CD14-positive monocyte (primary cell): ENCODE measurements around the gene MGLL. TPM values are rescaled to one million over a fixed set of nuclear protein-coding genes. Genes with fewer than 3 reads are reported as not detected.

Experiments
- DNase-seq, 3 donors: peaks; one replicate each; pipeline ENCODE4 v3.0.0-alpha.2; 2011 to 2022
- H2AFZ ChIP-seq: 2 replicates; pipeline ENCODE4 v1.6.0; 2012; ENCODE audit warnings: mild to moderate bottlenecking, low read depth, low read length, inconsistent platforms; ENCODE audit not compliant: insufficient read depth, poor library complexity, severe bottlenecking
- H3K27ac ChIP-seq, 2 donors: 1 replicate in 1 of 2; 2 replicates in 1 of 2; pipeline ENCODE4 v1.5.1; 2012 to 2013; ENCODE audit warnings: low read length in 2 of 2, control low read depth in 1 of 2, inconsistent platforms in 1 of 2, low read depth in 1 of 2, mild to moderate bottlenecking in 1 of 2
- H3K27me3 ChIP-seq, 2 donors: one replicate each; pipeline versions ENCODE4 v1.6.0 to v1.6.1; 2011 to 2013; ENCODE audit warnings: low read length in 2 of 2; ENCODE audit not compliant: control insufficient read depth in 2 of 2, insufficient read depth in 2 of 2
- H3K36me3 ChIP-seq, 2 donors: replicated peaks in 1 of 2; 1 replicate in 1 of 2; 2 replicates in 1 of 2; pipeline versions ENCODE4 v1.5.1 to v1.6.1; 2012 to 2013; ENCODE audit warnings: low read length in 2 of 2, control low read depth in 1 of 2, inconsistent platforms in 1 of 2, mild to moderate bottlenecking in 1 of 2; ENCODE audit not compliant: insufficient read depth in 2 of 2, control insufficient read depth in 1 of 2
- H3K4me1 ChIP-seq, 2 donors: 1 replicate in 1 of 2; 2 replicates in 1 of 2; pipeline versions ENCODE4 v1.5.1 to v1.6.1; 2012 to 2013; ENCODE audit warnings: low read length in 2 of 2, control low read depth in 1 of 2, inconsistent platforms in 1 of 2, mild to moderate bottlenecking in 1 of 2, moderate library complexity in 1 of 2; ENCODE audit not compliant: insufficient read depth in 2 of 2, control insufficient read depth in 1 of 2
- H3K4me2 ChIP-seq: replicated peaks from 2 replicates; pipeline ENCODE3; 2012; ENCODE audit warnings: low read length, moderate library complexity, mild to moderate bottlenecking; ENCODE audit not compliant: poor library complexity, severe bottlenecking; ENCODE audit errors: extremely low read depth
- H3K4me3 ChIP-seq, 3 experiments: fragments of 200-600 bp in 1 of 3; sonication (generic) in 1 of 3; replicated peaks in 1 of 3; 1 replicate in 2 of 3; 2 replicates in 1 of 3; pipeline ENCODE4 v1.5.1; 2011 to 2013; ENCODE audit warnings: low read length in 3 of 3, mild to moderate bottlenecking in 3 of 3, control low read depth in 2 of 3, low read depth in 2 of 3, inconsistent platforms in 1 of 3, moderate library complexity in 1 of 3
- H3K79me2 ChIP-seq: 2 replicates; pipeline ENCODE4 v1.6.0; 2012; ENCODE audit warnings: mild to moderate bottlenecking, control low read depth, inconsistent platforms, low read length, moderate library complexity; ENCODE audit not compliant: insufficient read depth
- H3K9ac ChIP-seq: 2 replicates; pipeline ENCODE4 v1.6.0; 2017; ENCODE audit warnings: low read length, mild to moderate bottlenecking; ENCODE audit not compliant: insufficient read depth, poor library complexity, severe bottlenecking
- H3K9me3 ChIP-seq, 2 donors: replicated peaks in 1 of 2; 1 replicate in 1 of 2; 2 replicates in 1 of 2; pipeline versions ENCODE4 v1.5.1 to v1.6.1; 2012 to 2013; ENCODE audit warnings: low read length in 2 of 2, control low read depth in 1 of 2; ENCODE audit not compliant: control insufficient read depth in 1 of 2, insufficient read depth in 1 of 2
- H4K20me1 ChIP-seq: 2 replicates; pipeline ENCODE4 v1.6.0; 2012; ENCODE audit warnings: mild to moderate bottlenecking, low read length, control low read depth, moderate library complexity; ENCODE audit not compliant: insufficient read depth
- H3K27ac Mint-ChIP-seq, 7 donors: one replicate each; pipeline ENCODE4 v1.8.0; 2020; ENCODE audit warnings: mild to moderate bottlenecking in 7 of 7, mixed read lengths in 7 of 7, moderate library complexity in 6 of 7, inconsistent platforms in 2 of 7
- H3K27me3 Mint-ChIP-seq, 3 donors: one replicate each; pipeline ENCODE4 v1.8.0; 2021 to 2022; ENCODE audit warnings: low read depth in 3 of 3, mild to moderate bottlenecking in 3 of 3, mixed read lengths in 3 of 3, moderate library complexity in 3 of 3, inconsistent platforms in 1 of 3
- H3K36me3 Mint-ChIP-seq, 2 donors: one replicate each; pipeline ENCODE4 v1.8.0; 2020; ENCODE audit warnings: mixed read lengths in 2 of 2, inconsistent platforms in 1 of 2, mild to moderate bottlenecking in 1 of 2
- H3K4me1 Mint-ChIP-seq: one replicate; pipeline ENCODE4 v1.8.0; 2020; ENCODE audit warnings: mild to moderate bottlenecking, mixed read lengths
- H3K4me3 Mint-ChIP-seq, 2 donors: one replicate each; pipeline ENCODE4 v1.8.0; 2020; ENCODE audit warnings: mild to moderate bottlenecking in 2 of 2, mixed read lengths in 2 of 2, moderate library complexity in 1 of 2
- H3K9me3 Mint-ChIP-seq, 7 donors: one replicate each; pipeline ENCODE4 v1.8.0; 2020 to 2022; ENCODE audit warnings: mixed read lengths in 7 of 7, mild to moderate bottlenecking in 6 of 7, moderate library complexity in 6 of 7, inconsistent platforms in 2 of 7
- WGBS: methylation state at CpG from one replicate; pipeline ENCODE4 v1.1.5; 2013; ENCODE audit warnings: missing lambda C conversion rate; ENCODE audit not compliant: insufficient coverage; 5-methylcytosine and 5-hydroxymethylcytosine counted together
- intact Hi-C, 2 donors: fragments of 100-400 bp; cut with micrococcal nuclease; formaldehyde crosslinking; loops; one replicate each; pipeline versions ENCODE4 v1.15.0 to v1.15.1; 2023
- polyA plus RNA-seq, 3 donors: library from polyadenylated mRNA; depleted of rRNA in 1 of 3; unstranded in 2 of 3; stranded (reverse) in 1 of 3; fragments of 300-500 nt in 2 of 3; fragments of >200 nt in 1 of 3; fragmentation: Illumina TruSeq in 2 of 3; gene quantifications; 1 replicate in 2 of 3; 2 replicates in 1 of 3; pipeline ENCODE4 v1.2.3, GENCODE V29; 2012 to 2021
- TF ChIP-seq, protein P1 (sequence below): fragments of 200-600 bp; IDR thresholded peaks from one replicate; pipeline ENCODE4 v1.8.0; 2022; ENCODE audit warnings: antibody characterized with exemption, mild to moderate bottlenecking

The MGLL gene
- polyA plus RNA-seq, 3 donors = 4.4 to 10.0 (median 6.4) TPM

GRCh38 chr3:127668906-127669305 lies 153.4 kb downstream of the MGLL start:
- H3K4me2 ChIP-seq = no peak overlapping the region
- no peak for DNase-seq
- no peaks in the 10 kb centered on the region for H3K27me3 ChIP-seq
- H3K4me3 ChIP-seq = no peak overlapping the region
- no peaks in the 10 kb centered on the region for H3K9me3 ChIP-seq
- intact Hi-C loops = no loop called here
- H3K27me3 Mint-ChIP-seq = peaks cover 3% of the 10 kb centered on the region in 3 donors
- TF ChIP-seq, protein P1, sequence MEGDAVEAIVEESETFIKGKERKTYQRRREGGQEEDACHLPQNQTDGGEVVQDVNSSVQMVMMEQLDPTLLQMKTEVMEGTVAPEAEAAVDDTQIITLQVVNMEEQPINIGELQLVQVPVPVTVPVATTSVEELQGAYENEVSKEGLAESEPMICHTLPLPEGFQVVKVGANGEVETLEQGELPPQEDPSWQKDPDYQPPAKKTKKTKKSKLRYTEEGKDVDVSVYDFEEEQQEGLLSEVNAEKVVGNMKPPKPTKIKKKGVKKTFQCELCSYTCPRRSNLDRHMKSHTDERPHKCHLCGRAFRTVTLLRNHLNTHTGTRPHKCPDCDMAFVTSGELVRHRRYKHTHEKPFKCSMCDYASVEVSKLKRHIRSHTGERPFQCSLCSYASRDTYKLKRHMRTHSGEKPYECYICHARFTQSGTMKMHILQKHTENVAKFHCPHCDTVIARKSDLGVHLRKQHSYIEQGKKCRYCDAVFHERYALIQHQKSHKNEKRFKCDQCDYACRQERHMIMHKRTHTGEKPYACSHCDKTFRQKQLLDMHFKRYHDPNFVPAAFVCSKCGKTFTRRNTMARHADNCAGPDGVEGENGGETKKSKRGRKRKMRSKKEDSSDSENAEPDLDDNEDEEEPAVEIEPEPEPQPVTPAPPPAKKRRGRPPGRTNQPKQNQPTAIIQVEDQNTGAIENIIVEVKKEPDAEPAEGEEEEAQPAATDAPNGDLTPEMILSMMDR = no peak
- WGBS = 98% methylated on average over 6 of the region's 7 CpGs
- H3K9ac ChIP-seq = no peak overlapping the region
- H3K36me3 ChIP-seq = no peaks in the 10 kb centered on the region
- H3K4me3 Mint-ChIP-seq = no peak overlapping the region
- H3K4me1 Mint-ChIP-seq = peaks cover 14% of the 10 kb centered on the region
- peaks cover 16 to 21% of the 10 kb centered on the region in 2 donors for H3K4me1 ChIP-seq
- H3K36me3 Mint-ChIP-seq = no peaks in the 10 kb centered on the region
- no peak overlapping the region for H3K27ac ChIP-seq
- no peaks in the 10 kb centered on the region for H3K9me3 Mint-ChIP-seq
- peaks cover 9% of the 10 kb centered on the region for H4K20me1 ChIP-seq
- peaks cover 18% of the 10 kb centered on the region for H3K79me2 ChIP-seq
- H3K27ac Mint-ChIP-seq = peak overlapping the region in 1 of 7 donors; percentile 33
- no peak overlapping the region for H2AFZ ChIP-seq

GRCh38 chr3:127667119-127667681 lies 155.1 kb downstream of the MGLL start:
- no peaks in the 10 kb centered on the region for H3K36me3 ChIP-seq
- H4K20me1 ChIP-seq = no peaks in the 10 kb centered on the region
- no peaks in the 10 kb centered on the region for H3K27me3 ChIP-seq
- Mint-ChIP-seq H3K27me3 (peaks cover 3% of the 10 kb centered on the region in 3 donors), H3K4me3 (no peak overlapping the region), H3K36me3 (no peaks in the 10 kb centered on the region), H3K9me3 (no peaks in the 10 kb centered on the region), H3K4me1 (peaks cover 7% of the 10 kb centered on the region), H3K27ac (no peak overlapping the region)
- TF ChIP-seq, protein P1 = no peak
- peaks cover 9 to 10% of the 10 kb centered on the region in 2 donors for H3K4me1 ChIP-seq
- H3K9ac ChIP-seq = no peak overlapping the region
- H3K4me3 ChIP-seq = no peak overlapping the region
- DNase-seq = no peak
- intact Hi-C loops = no loop called here
- WGBS = 98% methylated on average over 5 of the region's 6 CpGs
- H3K9me3 ChIP-seq = no peaks in the 10 kb centered on the region
- H2AFZ ChIP-seq = no peak overlapping the region
- H3K27ac ChIP-seq = no peak overlapping the region
- H3K79me2 ChIP-seq = peaks cover 7% of the 10 kb centered on the region
- H3K4me2 ChIP-seq = no peak overlapping the region
